ENCODE results near the gene FARP1. TPM values are rescaled to one million over a fixed set of nuclear protein-coding genes. Genes with fewer than 3 reads are reported as not detected.

Gene FARP1
- total and polyA plus RNA-seq, 8 donors, result 11.6 to 319 (median 70.3) TPM

GRCh38 chr13:98240974-98241373 lies 98.1 kb downstream of the FARP1 start:
- H3K36me3 ChIP-seq, result no peaks in the 10 kb centered on the region

GRCh38 chr13:98241976-98242375 lies 99.1 kb downstream of the FARP1 start:
- H3K36me3 ChIP-seq, result no peaks in the 10 kb centered on the region
- DNase-seq, result no peak
- intact Hi-C loops (cut with DNase I; ENCODE audit: low total_unique reads), result no loop called here
- H3K27me3 ChIP-seq, result no peaks in the 10 kb centered on the region
- peaks cover 0 to 5% (median 0%) of the 10 kb centered on the region in 4 donors for H3K4me1 ChIP-seq
- WGBS, 5 donors, result 84 to 94% (median 86%) methylated on average over 7 of the region's 7 CpGs
- H3K4me3 ChIP-seq, result no peak overlapping the region
- no peaks in the 10 kb centered on the region for H3K9me3 ChIP-seq
- TF ChIP-seq CTCF (IDR thresholded peaks at IDR 0.05) (no peak), POLR2AphosphoS5 (IDR thresholded peaks at IDR 0.05) (no peak), POLR2A (IDR thresholded peaks at IDR 0.05) (no peak), EP300 (IDR thresholded peaks at IDR 0.05) (no peak)
- H3K27ac ChIP-seq, result no peak overlapping the region

More at GRCh38 chr13:98240974-98241373, 98.1 kb downstream of the FARP1 start:
- WGBS, 5 donors, result 94 to 97% (median 96%) methylated on average over 11 of the region's 11 CpGs
- no peak overlapping the region for H3K4me3 ChIP-seq
- DNase-seq, result no peak
- no peaks in the 10 kb centered on the region for H3K4me1 ChIP-seq
- no peaks in the 10 kb centered on the region for H3K27me3 ChIP-seq
- H3K27ac ChIP-seq, result no peak overlapping the region
- no peak for TF ChIP-seq POLR2AphosphoS5 (IDR thresholded peaks at IDR 0.05)
- TF ChIP-seq CTCF (IDR thresholded peaks at IDR 0.05), result no peak
- no peak for TF ChIP-seq EP300 (IDR thresholded peaks at IDR 0.05)
- TF ChIP-seq POLR2A (IDR thresholded peaks at IDR 0.05), result no peak
- H3K9me3 ChIP-seq, result no peaks in the 10 kb centered on the region
- intact Hi-C loops (cut with DNase I; ENCODE audit: low total_unique reads), result no loop called here

- no peak for DNase-seq
- Histone ChIP-seq H3K4me3 (no peak overlapping the region), H3K27me3 (no peaks in the 10 kb centered on the region), H3K9me3 (no peaks in the 10 kb centered on the region), H3K27ac (no peak overlapping the region), H3K36me3 (no peaks in the 10 kb centered on the region), H3K4me1 (peaks cover 0 to 8% (median 0%) of the 10 kb centered on the region in 4 donors)
- no peak for TF ChIP-seq CTCF (IDR thresholded peaks at IDR 0.05)
- WGBS, 5 donors, result 77 to 87% (median 85%) methylated on average over 4 of the region's 4 CpGs
- intact Hi-C loops (cut with DNase I; ENCODE audit: low total_unique reads), result no loop called here
These were observed 99.5 kb downstream of the FARP1 start for GRCh38 chr13:98242403-98242802.

GRCh38 chr13:98243929-98244272 lies 101.0 kb downstream of the FARP1 start:
- intact Hi-C loops (cut with DNase I; ENCODE audit: low total_unique reads), result no loop called here
- TF ChIP-seq EP300 (IDR thresholded peaks at IDR 0.05) (no peak), POLR2A (IDR thresholded peaks at IDR 0.05) (no peak), CTCF (IDR thresholded peaks at IDR 0.05) (no peak), POLR2AphosphoS5 (IDR thresholded peaks at IDR 0.05) (no peak)
- H3K27ac ChIP-seq, result no peak overlapping the region

More at GRCh38 chr13:98243929-98244272, 101.0 kb downstream of the FARP1 start:
- Histone ChIP-seq H3K4me1 (peaks cover 0 to 8% (median 0%) of the 10 kb centered on the region in 4 donors), H3K36me3 (no peaks in the 10 kb centered on the region), H3K9me3 (no peaks in the 10 kb centered on the region), H3K4me3 (no peak overlapping the region), H3K27me3 (no peaks in the 10 kb centered on the region)
- DNase-seq, result no peak
